HepG2 (cell line): ENCODE data around the gene TMEM174. TPM values are rescaled to one million over a fixed set of nuclear protein-coding genes. Genes with fewer than 3 reads are reported as not detected.

Source experiments
- ATAC-seq: fragments of 200-7000 bp; cut with Tn5 transposase; 3 replicates; pipeline ENCODE4 v1.9.1; 2020; ENCODE audit warnings: mild to moderate bottlenecking, moderate library complexity
- BruUV-seq: library from RNA; stranded (reverse); fragments of 400-500 nt; replicated peaks from 2 replicates; lab custom pipeline; 2021; lab: Mats Ljungman, UMichigan
- CTCF ChIA-PET: fragments of 300-600 bp; formaldehyde crosslinking; extraction: SDS; loops from one replicate; lab custom pipeline; 2021; ENCODE audit warnings: low total read pairs, inconsistent platforms, low intra/inter-chr PET ratio; lab: Yijun Ruan, JAX
- POLR2A ChIA-PET: fragments of 350-600 bp; sonication (Branson Sonifier 250); formaldehyde crosslinking; loops from one replicate; lab custom pipeline; 2020; ENCODE audit warnings: antibody characterized with exemption, inconsistent platforms; lab: Yijun Ruan, JAX
- DNase-seq: peaks from one replicate; pipeline ENCODE4 v3.0.0-alpha.2; 2015; ENCODE audit warnings: low spot score
- FAIRE-seq: peaks from 3 replicates; lab custom pipeline; 2011; peaks lifted over from hg19 to GRCh38; lab: Jason Lieb, UNC
- H2AFZ ChIP-seq: one replicate; pipeline ENCODE4 v1.6.1; 2011; ENCODE audit warnings: low read length, inconsistent platforms
- H3K27ac ChIP-seq: fragments of 300-600 bp; 3 replicates; pipeline ENCODE4 v1.8.0; 2011; ENCODE audit warnings: mixed run types, mild to moderate bottlenecking, mixed read lengths, low read length, inconsistent platforms; ENCODE audit not compliant: insufficient read depth; ENCODE audit errors: extremely low read length
- H3K27me3 ChIP-seq, 2 experiments: fragments of 200-600 bp in 1 of 2; 2 replicates in 1 of 2; 3 replicates in 1 of 2; pipeline versions ENCODE4 v1.6.0 to v1.8.0; 2011; ENCODE audit warnings: low read length in 2 of 2, mild to moderate bottlenecking in 2 of 2, moderate library complexity in 2 of 2, inconsistent platforms in 1 of 2; ENCODE audit not compliant: insufficient read depth in 2 of 2, control insufficient read depth in 1 of 2
- H3K36me3 ChIP-seq, 2 experiments: fragments of 200-600 bp in 1 of 2; replicated peaks in 1 of 2; 2 replicates in 1 of 2; 3 replicates in 1 of 2; pipeline versions ENCODE4 v1.5.1 to v1.8.0; 2011; ENCODE audit warnings: low read length in 2 of 2, inconsistent platforms in 1 of 2; ENCODE audit not compliant: insufficient read depth in 2 of 2, control insufficient read depth in 1 of 2
- H3K4me1 ChIP-seq: 2 replicates; pipeline ENCODE4 v1.5.1; 2012; ENCODE audit warnings: low read length, inconsistent platforms; ENCODE audit not compliant: insufficient read depth
- H3K4me2 ChIP-seq: 2 replicates; pipeline ENCODE4 v1.6.0; 2011; ENCODE audit warnings: low read depth, low read length, inconsistent platforms
- H3K4me3 ChIP-seq, 3 experiments: fragments of 200-600 bp in 1 of 3; sonication (generic), shearing (Covaris generic) in 1 of 3; replicated peaks in 1 of 3; 2 replicates each; pipeline ENCODE4 v1.5.1; 2011 to 2016; ENCODE audit warnings: low read length in 3 of 3, inconsistent platforms in 2 of 3, low read depth in 2 of 3, mild to moderate bottlenecking in 2 of 3, control low read depth in 1 of 3, mixed read lengths in 1 of 3; ENCODE audit not compliant: insufficient read depth in 1 of 3
- H3K79me2 ChIP-seq: one replicate; pipeline ENCODE4 v1.6.1; 2011; ENCODE audit warnings: low read length, inconsistent platforms; ENCODE audit not compliant: insufficient read depth
- H3K9ac ChIP-seq: 2 replicates; pipeline ENCODE4 v1.6.0; 2011; ENCODE audit warnings: mild to moderate bottlenecking, low read depth, low read length, inconsistent platforms; ENCODE audit not compliant: insufficient read depth
- H3K9me3 ChIP-seq: 2 replicates; pipeline ENCODE4 v1.5.1; 2012; ENCODE audit warnings: mild to moderate bottlenecking, low read length
- H4K20me1 ChIP-seq: 2 replicates; pipeline ENCODE4 v1.6.0; 2011; ENCODE audit warnings: inconsistent platforms, mild to moderate bottlenecking, low read length, moderate library complexity; ENCODE audit not compliant: insufficient read depth
- ADNP ChIP-seq: sonication (generic); formaldehyde crosslinking; IDR thresholded peaks from 2 replicates; pipeline ENCODE4 v1.4.0; 2020; ENCODE audit warnings: missing genetic modification reagents
- FOXP1 ChIP-seq, 2 experiments: fragments of 450-650 bp in 1 of 2; IDR thresholded peaks; 2 replicates each; pipeline ENCODE4 v1.6.1; 2017 to 2018; ENCODE audit warnings: antibody characterized with exemption in 1 of 2
- NFKB2 ChIP-seq: sonication (generic); formaldehyde crosslinking; IDR thresholded peaks from 2 replicates; pipeline ENCODE4 v1.4.0; 2020; ENCODE audit warnings: missing genetic modification reagents, borderline replicate concordance
- PLRG1 ChIP-seq: fragments of 450-650 bp; conservative IDR thresholded peaks from 2 replicates; pipeline ENCODE4 v1.6.1; 2016
- SCMH1 ChIP-seq: sonication (generic); formaldehyde crosslinking; IDR thresholded peaks from 2 replicates; pipeline ENCODE4 v1.9.0; 2021; ENCODE audit warnings: missing genetic modification reagents, mild to moderate bottlenecking, borderline replicate concordance
- STAT5B ChIP-seq: sonication (generic); formaldehyde crosslinking; IDR thresholded peaks from 2 replicates; pipeline ENCODE4 v1.4.0; 2020; ENCODE audit warnings: missing genetic modification reagents
- ZBTB10 ChIP-seq: sonication (generic); formaldehyde crosslinking; IDR thresholded peaks from 2 replicates; pipeline ENCODE4 v1.4.0; 2020; ENCODE audit warnings: missing genetic modification reagents, borderline replicate concordance
- ZNF652 ChIP-seq: IDR thresholded peaks from 2 replicates; pipeline ENCODE4 v1.6.1; 2016; ENCODE audit warnings: low read depth, borderline replicate concordance
- WGBS: methylation state at CpG from one replicate; pipeline ENCODE4 v1.1.6; 2017; ENCODE audit warnings: low lambda C conversion rate; 5-methylcytosine and 5-hydroxymethylcytosine counted together
- in situ Hi-C: cut with HindIII; loops from 2 replicates; pipeline ENCODE4 v1.10.0; 2017; ENCODE audit warnings: low pct_unique_long_range_greater_than_20kb; ENCODE audit not compliant: extremely low pct_ligation_motif_present
- intact Hi-C: fragments of 100-400 bp; cut with micrococcal nuclease; formaldehyde crosslinking; loops from one replicate; pipeline ENCODE4 v1.10.0; 2022; ENCODE audit not compliant: unreplicated experiment
- polyA plus RNA-seq, 8 experiments: library from polyadenylated mRNA; depleted of rRNA in 3 of 8; stranded (reverse) in 7 of 8; unstranded in 1 of 8; fragments of >200 nt; fragmentation: Illumina TruSeq in 4 of 8; extraction: Trizol in 4 of 8; gene quantifications; 2 replicates each; pipeline versions ENCODE4 v1.2.1 to v1.2.3, GENCODE V29; 2011 to 2016; ENCODE audit warnings: low read depth in 4 of 8, missing spikeins in 1 of 8, mixed read lengths in 1 of 8; ENCODE audit not compliant: insufficient read depth in 1 of 8
- total RNA-seq, 5 experiments: library from RNA; depleted of rRNA; stranded (reverse); fragments of >200 nt; fragmentation: Illumina TruSeq; extraction: Trizol; gene quantifications; 2 replicates each; pipeline ENCODE4 v1.2.3, GENCODE V29; 2016; ENCODE audit warnings: low read depth in 1 of 5

Gene TMEM174
- total and polyA plus RNA-seq, 2 of the 13 experiments (the other 11 are each of a cell fraction or from before 2014, with no cell fraction given): not detected

DNA sequence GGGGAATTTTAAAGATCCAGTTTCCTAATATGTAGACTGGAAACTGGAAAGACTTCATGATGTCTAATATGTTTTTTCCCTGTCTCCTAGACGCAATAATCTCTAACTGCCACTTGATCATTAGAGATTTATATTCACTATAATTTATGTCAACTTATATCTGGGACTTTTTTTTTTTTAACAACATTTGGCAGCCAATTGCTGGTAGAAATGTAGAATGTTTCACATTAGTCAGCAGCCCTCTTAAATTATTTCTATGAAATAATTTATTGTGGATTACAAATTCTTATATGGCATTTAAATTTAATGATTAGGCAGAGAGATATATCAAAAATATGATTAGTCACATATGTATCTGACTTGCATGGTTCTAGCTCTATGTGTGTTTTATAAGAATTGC lies 48.2 kb downstream of the TMEM174 start:
- Histone ChIP-seq H3K4me3 (no peak overlapping the region), H3K36me3 (no peaks in the 10 kb centered on the region), H3K27ac (no peak overlapping the region), H3K4me2 (no peak overlapping the region), H3K79me2 (no peaks in the 10 kb centered on the region), H3K9me3 (no peaks in the 10 kb centered on the region), H3K9ac (no peak overlapping the region), H3K27me3 (peaks cover 2 to 19% of the 10 kb centered on the region in 2 experiments; a peak in 3 of 5 replicates), H4K20me1 (no peaks in the 10 kb centered on the region), H2AFZ (no peak overlapping the region), H3K4me1 (0 out of 2 replicates have a peak, but pooled peaks cover 5% of the 10 kb centered on the region)
- no peak for TF ChIP-seq NFKB2 (CRISPR knock-in tag)
- TF ChIP-seq FOXP1 (IDR thresholded peaks at IDR 0.05): no peak
- TF ChIP-seq FOXP1 (CRISPR knock-in tag; IDR thresholded peaks at IDR 0.05): no peak
- no peak for TF ChIP-seq STAT5B
- TF ChIP-seq PLRG1: no peak
- TF ChIP-seq ADNP (CRISPR knock-in tag): no peak
- TF ChIP-seq SCMH1: no peak
- TF ChIP-seq ZBTB10 (CRISPR knock-in tag): no peak
- TF ChIP-seq ZNF652 (CRISPR knock-in tag): no peak
- CTCF ChIA-PET: no interaction called here
- 0% methylated on average over 1 of the region's 1 CpG for WGBS
- no TSS peak for BruUV-seq
- in situ Hi-C loops: no loop called here
- FAIRE-seq: no peak
- intact Hi-C loops: no loop called here
- no peak for ATAC-seq
- POLR2A ChIA-PET: no interaction called here
- no peak for DNase-seq
